ENCODE measurements around the gene GUCY1A1.

The GUCY1A1 gene

DNA sequence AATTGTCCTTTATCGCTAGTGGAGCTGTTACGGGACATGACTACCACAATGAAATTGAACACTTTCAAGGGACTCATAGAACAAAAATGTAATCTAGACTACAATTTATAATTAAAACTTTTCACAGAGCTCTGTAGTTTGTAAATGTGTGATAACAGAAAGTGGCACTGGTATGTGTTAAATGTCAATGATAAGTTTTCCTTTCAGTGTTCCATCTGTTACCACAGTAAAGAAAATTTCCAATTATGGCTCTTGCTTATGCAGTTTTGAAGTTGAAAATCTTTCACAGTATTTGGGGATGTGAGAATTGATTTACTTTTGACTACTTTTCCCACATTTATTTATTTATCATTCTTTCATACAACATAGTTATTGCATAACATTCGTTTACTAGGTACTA lies 40.1 kb upstream of the GUCY1A1 start:
- no peak for TF ChIP-seq CTCF (IDR thresholded peaks at IDR 0.05; ENCODE audit: low read depth, low read length, missing control alignments)
- in situ Hi-C loops (cut with HindIII; ENCODE audit: low pct_ligation_motif_present, low sequenced_read_pairs): no loop called here
- no peak for DNase-seq
- Histone ChIP-seq H3K4me3 (ENCODE audit: low read depth, low read length) (no peak overlapping the region), H3K27ac (no peak overlapping the region), H3K27me3 (replicated peaks) (no peaks in the 10 kb centered on the region), H3K36me3 (replicated peaks) (no peaks in the 10 kb centered on the region)

- H3K27me3 ChIP-seq (replicated peaks): no peaks in the 10 kb centered on the region
- TF ChIP-seq CTCF (IDR thresholded peaks at IDR 0.05; ENCODE audit: low read depth, low read length, missing control alignments): no peak
- DNase-seq: peak; percentile 64
- peak overlapping the region; percentile 0 for H3K27ac ChIP-seq
- in situ Hi-C loops (cut with HindIII; ENCODE audit: low pct_ligation_motif_present, low sequenced_read_pairs): no loop called here
- no peak overlapping the region for H3K4me3 ChIP-seq (ENCODE audit: low read depth, low read length)
- no peaks in the 10 kb centered on the region for H3K36me3 ChIP-seq (replicated peaks)
Observed at GRCh38 chr4:155629183-155629825, 37.3 kb upstream of the GUCY1A1 start.

- H3K27ac ChIP-seq: peak overlapping the region; percentile 0
- DNase-seq: no peak
- no peaks in the 10 kb centered on the region for H3K36me3 ChIP-seq (replicated peaks)
- H3K4me3 ChIP-seq (ENCODE audit: low read depth, low read length): no peak overlapping the region
- in situ Hi-C loops (cut with HindIII; ENCODE audit: low pct_ligation_motif_present, low sequenced_read_pairs): no loop called here
- no peaks in the 10 kb centered on the region for H3K27me3 ChIP-seq (replicated peaks)
- TF ChIP-seq CTCF (IDR thresholded peaks at IDR 0.05; ENCODE audit: low read depth, low read length, missing control alignments): no peak
Observed at GRCh38 chr4:155629956-155630355, 36.7 kb upstream of the GUCY1A1 start.

- no peak for TF ChIP-seq CTCF (IDR thresholded peaks at IDR 0.05; ENCODE audit: low read depth, low read length, missing control alignments)
- DNase-seq: no peak
- Histone ChIP-seq H3K4me3 (ENCODE audit: low read depth, low read length) (no peak overlapping the region), H3K36me3 (replicated peaks) (no peaks in the 10 kb centered on the region), H3K27ac (no peak overlapping the region), H3K27me3 (replicated peaks) (no peaks in the 10 kb centered on the region)
- in situ Hi-C loops (cut with HindIII; ENCODE audit: low pct_ligation_motif_present, low sequenced_read_pairs): no loop called here
Observed at GRCh38 chr4:155632310-155632840, 34.3 kb upstream of the GUCY1A1 start.

- H3K27ac ChIP-seq: no peak overlapping the region
- DNase-seq: no peak
- H3K36me3 ChIP-seq (replicated peaks): no peaks in the 10 kb centered on the region
- no peak for TF ChIP-seq CTCF (IDR thresholded peaks at IDR 0.05; ENCODE audit: low read depth, low read length, missing control alignments)
- H3K27me3 ChIP-seq (replicated peaks): no peaks in the 10 kb centered on the region
- in situ Hi-C loops (cut with HindIII; ENCODE audit: low pct_ligation_motif_present, low sequenced_read_pairs): no loop called here
- no peak overlapping the region for H3K4me3 ChIP-seq (ENCODE audit: low read depth, low read length)
Observed at GRCh38 chr4:155638195-155638965, 28.3 kb upstream of the GUCY1A1 start.
